NCI-H510A treated with DMSO at 0.1 percent for 48 hours (cell line): ENCODE measurements around the gene ECI1.
"Not testable (repeated sequence)": the region's sequence is repeated elsewhere in the genome, so short reads cannot be mapped to it uniquely, and the experiment has no call there.

Experiments
- DNase-seq: peaks from one replicate; lab custom pipeline; 2025; lab: John Stamatoyannopoulos, UW

ECI1 gene

GRCh38 chr16:2278956-2279800 lies 27.8 kb upstream of the ECI1 start:
- DNase-seq = no peak

GRCh38 chr16:2278272-2278608 lies 26.9 kb upstream of the ECI1 start:
- no peak for DNase-seq

- DNase-seq = no peak
Measured at GRCh38 chr16:2277466-2278271, 26.3 kb upstream of the ECI1 start.

GRCh38 chr16:2276368-2277195 lies 25.2 kb upstream of the ECI1 start:
- DNase-seq = no peak

GRCh38 chr16:2275476-2276367 lies 24.3 kb upstream of the ECI1 start:
- DNase-seq = no peak

- DNase-seq = no peak
Measured at GRCh38 chr16:2273931-2274330, 22.5 kb upstream of the ECI1 start.

- no peak for DNase-seq
Measured at GRCh38 chr16:2273484-2273883, 22.1 kb upstream of the ECI1 start.

GRCh38 chr16:2271848-2272461 lies 20.6 kb upstream of the ECI1 start:
- DNase-seq = no peak

GRCh38 chr16:2270588-2271470 lies 19.4 kb upstream of the ECI1 start:
- DNase-seq = no peak

GRCh38 chr16:2270070-2270462 lies 18.7 kb upstream of the ECI1 start:
- DNase-seq = no peak

GRCh38 chr16:2267913-2268666 lies 16.7 kb upstream of the ECI1 start, which contains the start of gene RNPS1:
TSS of gene RNPS1 (minus strand) at chr16:2268126. CDS start at chr16:2264643, 3,483 bp downstream.
- peak; percentile 89 for DNase-seq

- not testable (repeated sequence) for DNase-seq
Measured at GRCh38 chr16:2267505-2267912, 16.1 kb upstream of the ECI1 start.

GRCh38 chr16:2266887-2267286 lies 15.5 kb upstream of the ECI1 start:
- not testable (repeated sequence) for DNase-seq

- DNase-seq = not testable (repeated sequence)
Measured at GRCh38 chr16:2263026-2263425, 11.6 kb upstream of the ECI1 start.

- DNase-seq = no peak
Measured at GRCh38 chr16:2260250-2260649, 8.9 kb upstream of the ECI1 start.

GRCh38 chr16:2258530-2258929 lies 7.1 kb upstream of the ECI1 start:
- not testable (repeated sequence) for DNase-seq

GRCh38 chr16:2257726-2258125 lies 6.3 kb upstream of the ECI1 start:
- no peak for DNase-seq

GRCh38 chr16:2256531-2257140 lies 5.2 kb upstream of the ECI1 start:
- no peak for DNase-seq

- DNase-seq = no peak
Measured at GRCh38 chr16:2253293-2253692, 1.9 kb upstream of the ECI1 start.
